Activated CD8-positive, alpha-beta memory T cell treated with anti-CD3 and anti-CD28 coated beads, Interleukin-2, amount 10 ng/mL, durations not matched to agents 7 days and 5 days (primary cell): ENCODE data around the gene GMCL2. TPM values are rescaled to one million over a fixed set of nuclear protein-coding genes. Genes with fewer than 3 reads are reported as not detected.
"Not testable (repeated sequence)": the region's sequence is repeated elsewhere in the genome, so short reads cannot be mapped to it uniquely, and the experiment has no call there.

Experiments used
- ATAC-seq: fragments of 150-1000 bp; cut with Tn5 transposase; one replicate; pipeline ENCODE4 v1.10.0; 2021; ENCODE audit warnings: moderate library complexity
- CTCF ChIA-PET: fragments of 350-600 bp; sonication (Branson Sonifier 250); formaldehyde crosslinking; loops from one replicate; lab custom pipeline; 2021; ENCODE audit warnings: antibody characterized with exemption; lab: Charles Lee
- DNase-seq: peaks from one replicate; pipeline ENCODE4 v3.0.0-alpha.2; 2020
- H3K27ac Mint-ChIP-seq: one replicate; pipeline ENCODE4 v1.8.0; 2021; ENCODE audit warnings: mild to moderate bottlenecking, mixed read lengths
- H3K27me3 Mint-ChIP-seq: one replicate; pipeline ENCODE4 v1.8.0; 2021; ENCODE audit warnings: mixed read lengths
- H3K36me3 Mint-ChIP-seq: one replicate; pipeline ENCODE4 v1.8.0; 2021; ENCODE audit warnings: mild to moderate bottlenecking, mixed read lengths
- H3K4me1 Mint-ChIP-seq: one replicate; pipeline ENCODE4 v1.8.0; 2021; ENCODE audit warnings: mixed read lengths
- H3K4me3 Mint-ChIP-seq: one replicate; pipeline ENCODE4 v1.8.0; 2021; ENCODE audit warnings: mild to moderate bottlenecking, moderate library complexity, mixed read lengths
- H3K9me3 Mint-ChIP-seq: one replicate; pipeline ENCODE4 v1.8.0; 2022; ENCODE audit warnings: low read depth, mixed read lengths
- total RNA-seq, 2 experiments: library from RNA; stranded (reverse); gene quantifications; one replicate each; pipeline ENCODE4 v1.2.3, GENCODE V29; 2021

The GMCL2 gene
- total RNA-seq, 2 experiments from 2014 or later: not detected

GRCh38 chr5:178199581-178200434, 12.6 kb upstream of the GMCL2 start:
- H3K27me3 Mint-ChIP-seq: peaks cover 5% of the 10 kb centered on the region
- no peak for DNase-seq
- H3K27ac Mint-ChIP-seq: no peak overlapping the region
- peaks cover 2% of the 10 kb centered on the region for H3K36me3 Mint-ChIP-seq
- H3K4me1 Mint-ChIP-seq: peaks cover 8% of the 10 kb centered on the region
- no peak for ATAC-seq
- CTCF ChIA-PET: interaction anchor here (1.2 kb wide), 1 partner anchor 11 kb away, joined by 5 read pairs; no protein-coding TSS in a partner anchor
- no peak overlapping the region for H3K4me3 Mint-ChIP-seq
- no peaks in the 10 kb centered on the region for H3K9me3 Mint-ChIP-seq

- H3K4me1 Mint-ChIP-seq: peaks cover 14% of the 10 kb centered on the region
- no peak overlapping the region for H3K27ac Mint-ChIP-seq
- H3K4me3 Mint-ChIP-seq: no peak overlapping the region
- CTCF ChIA-PET: no interaction called here
- no peaks in the 10 kb centered on the region for H3K36me3 Mint-ChIP-seq
- DNase-seq (no peak), ATAC-seq (no peak)
- H3K27me3 Mint-ChIP-seq: peaks cover 3% of the 10 kb centered on the region
- H3K9me3 Mint-ChIP-seq: no peaks in the 10 kb centered on the region
These were observed 11.5 kb upstream of the GMCL2 start for GRCh38 chr5:178198706-178199105.

- H3K27ac Mint-ChIP-seq, H3K4me3 Mint-ChIP-seq, H3K9me3 Mint-ChIP-seq, DNase-seq, H3K36me3 Mint-ChIP-seq, H3K27me3 Mint-ChIP-seq, CTCF ChIA-PET, ATAC-seq: not testable (repeated sequence)
- peaks cover 18% of the 10 kb centered on the region for H3K4me1 Mint-ChIP-seq
These were observed 11.0 kb upstream of the GMCL2 start for GRCh38 chr5:178198151-178198550.

- H3K9me3 Mint-ChIP-seq: no peaks in the 10 kb centered on the region
- CTCF ChIA-PET: no interaction called here
- no peak overlapping the region for H3K27ac Mint-ChIP-seq
- H3K27me3 Mint-ChIP-seq: peaks cover 12% of the 10 kb centered on the region
- peaks cover 4% of the 10 kb centered on the region for H3K36me3 Mint-ChIP-seq
- no peak overlapping the region for H3K4me3 Mint-ChIP-seq
- ATAC-seq: no peak
- no peak for DNase-seq
- H3K4me1 Mint-ChIP-seq: peaks cover 23% of the 10 kb centered on the region
These were observed 9.8 kb upstream of the GMCL2 start for GRCh38 chr5:178196986-178197385.

- DNase-seq: no peak
- no peak for ATAC-seq
- Mint-ChIP-seq H3K27me3 (peaks cover 12% of the 10 kb centered on the region), H3K36me3 (peaks cover 4% of the 10 kb centered on the region), H3K9me3 (no peaks in the 10 kb centered on the region), H3K27ac (no peak overlapping the region), H3K4me1 (peaks cover 23% of the 10 kb centered on the region), H3K4me3 (no peak overlapping the region)
- CTCF ChIA-PET: no interaction called here
These were observed 9.2 kb upstream of the GMCL2 start for GRCh38 chr5:178196281-178196812.

GRCh38 chr5:178194026-178194425, 6.9 kb upstream of the GMCL2 start:
- peaks cover 23% of the 10 kb centered on the region for H3K4me1 Mint-ChIP-seq
- H3K9me3 Mint-ChIP-seq: no peaks in the 10 kb centered on the region
- H3K27ac Mint-ChIP-seq: no peak overlapping the region
- no peak overlapping the region for H3K4me3 Mint-ChIP-seq
- ATAC-seq (peak; percentile 71), DNase-seq (no peak)
- H3K36me3 Mint-ChIP-seq: peaks cover 4% of the 10 kb centered on the region
- CTCF ChIA-PET: no interaction called here
- peaks cover 12% of the 10 kb centered on the region for H3K27me3 Mint-ChIP-seq

GRCh38 chr5:178193251-178193809, 6.2 kb upstream of the GMCL2 start:
- Mint-ChIP-seq H3K27me3 (peaks cover 19% of the 10 kb centered on the region), H3K4me1 (peaks cover 23% of the 10 kb centered on the region), H3K4me3 (no peak overlapping the region), H3K27ac (peak overlapping the region; percentile 65), H3K36me3 (peaks cover 4% of the 10 kb centered on the region), H3K9me3 (no peaks in the 10 kb centered on the region)
- CTCF ChIA-PET: no interaction called here
- DNase-seq: no peak
- ATAC-seq: no peak

- H3K4me3 Mint-ChIP-seq: no peak overlapping the region
- H3K27ac Mint-ChIP-seq: no peak overlapping the region
- CTCF ChIA-PET: no interaction called here
- ATAC-seq: no peak
- H3K36me3 Mint-ChIP-seq: peaks cover 4% of the 10 kb centered on the region
- no peak for DNase-seq
- H3K4me1 Mint-ChIP-seq: peaks cover 23% of the 10 kb centered on the region
- H3K9me3 Mint-ChIP-seq: no peaks in the 10 kb centered on the region
- H3K27me3 Mint-ChIP-seq: peaks cover 20% of the 10 kb centered on the region
These were observed 5.6 kb upstream of the GMCL2 start for GRCh38 chr5:178192787-178193186.

- Mint-ChIP-seq H3K27me3 (peaks cover 20% of the 10 kb centered on the region), H3K9me3 (no peaks in the 10 kb centered on the region), H3K4me1 (peaks cover 23% of the 10 kb centered on the region), H3K36me3 (peaks cover 4% of the 10 kb centered on the region), H3K27ac (no peak overlapping the region), H3K4me3 (no peak overlapping the region)
- DNase-seq (no peak), ATAC-seq (no peak)
- CTCF ChIA-PET: no interaction called here
These were observed 5.1 kb upstream of the GMCL2 start for GRCh38 chr5:178192244-178192643.

- Mint-ChIP-seq H3K9me3 (no peaks in the 10 kb centered on the region), H3K27me3 (peaks cover 20% of the 10 kb centered on the region), H3K36me3 (peaks cover 4% of the 10 kb centered on the region), H3K27ac (no peak overlapping the region), H3K4me1 (peaks cover 23% of the 10 kb centered on the region), H3K4me3 (no peak overlapping the region)
- CTCF ChIA-PET: no interaction called here
- ATAC-seq (no peak), DNase-seq (no peak)
These were observed 4.5 kb upstream of the GMCL2 start for GRCh38 chr5:178191661-178192060.

GRCh38 chr5:178189433-178189832, 2.3 kb upstream of the GMCL2 start:
- H3K27me3 Mint-ChIP-seq: peaks cover 17% of the 10 kb centered on the region
- H3K4me1 Mint-ChIP-seq: peaks cover 19% of the 10 kb centered on the region
- no peak overlapping the region for H3K4me3 Mint-ChIP-seq
- DNase-seq (no peak), ATAC-seq (no peak)
- no peak overlapping the region for H3K27ac Mint-ChIP-seq
- peaks cover 4% of the 10 kb centered on the region for H3K36me3 Mint-ChIP-seq
- H3K9me3 Mint-ChIP-seq: no peaks in the 10 kb centered on the region
- CTCF ChIA-PET: interaction anchor here (0.9 kb wide), 1 partner anchor 15 kb away, joined by 3 read pairs; the partner anchor contains the start of gene HNRNPAB

GRCh38 chr5:178186427-178186826, 744 bp downstream of the GMCL2 start:
- Mint-ChIP-seq H3K36me3 (no peaks in the 10 kb centered on the region), H3K4me1 (peaks cover 7% of the 10 kb centered on the region), H3K27me3 (peaks cover 8% of the 10 kb centered on the region), H3K9me3 (no peaks in the 10 kb centered on the region), H3K27ac (no peak overlapping the region), H3K4me3 (no peak overlapping the region)
- ATAC-seq (no peak), DNase-seq (no peak)
- CTCF ChIA-PET: no interaction called here

- H3K4me3 Mint-ChIP-seq: no peak overlapping the region
- ATAC-seq: no peak
- H3K27ac Mint-ChIP-seq: no peak overlapping the region
- H3K27me3 Mint-ChIP-seq: peaks cover 4% of the 10 kb centered on the region
- CTCF ChIA-PET: interaction anchor here (1.4 kb wide), 1 partner anchor 106 kb away, joined by 5 read pairs; no protein-coding TSS in a partner anchor
- H3K9me3 Mint-ChIP-seq: no peaks in the 10 kb centered on the region
- peaks cover 7% of the 10 kb centered on the region for H3K4me1 Mint-ChIP-seq
- DNase-seq: no peak
- no peaks in the 10 kb centered on the region for H3K36me3 Mint-ChIP-seq
These were observed 4.9 kb downstream of the GMCL2 start for GRCh38 chr5:178182158-178182876.
